Amygdala (tissue), 56 donors: ENCODE measurements around the gene CP.
"Not testable (repeated sequence)": the region's sequence is repeated elsewhere in the genome, so short reads cannot be mapped to it uniquely, and the experiment has no call there.

ENCODE experiments used
- DNase-seq, 56 donors: peaks; one replicate each; lab custom pipeline; 2025; lab: John Stamatoyannopoulos, UW

Gene CP

GRCh38 chr3:149231871-149232270, 10.2 kb upstream of the CP start:
- no peak for DNase-seq

DNA sequence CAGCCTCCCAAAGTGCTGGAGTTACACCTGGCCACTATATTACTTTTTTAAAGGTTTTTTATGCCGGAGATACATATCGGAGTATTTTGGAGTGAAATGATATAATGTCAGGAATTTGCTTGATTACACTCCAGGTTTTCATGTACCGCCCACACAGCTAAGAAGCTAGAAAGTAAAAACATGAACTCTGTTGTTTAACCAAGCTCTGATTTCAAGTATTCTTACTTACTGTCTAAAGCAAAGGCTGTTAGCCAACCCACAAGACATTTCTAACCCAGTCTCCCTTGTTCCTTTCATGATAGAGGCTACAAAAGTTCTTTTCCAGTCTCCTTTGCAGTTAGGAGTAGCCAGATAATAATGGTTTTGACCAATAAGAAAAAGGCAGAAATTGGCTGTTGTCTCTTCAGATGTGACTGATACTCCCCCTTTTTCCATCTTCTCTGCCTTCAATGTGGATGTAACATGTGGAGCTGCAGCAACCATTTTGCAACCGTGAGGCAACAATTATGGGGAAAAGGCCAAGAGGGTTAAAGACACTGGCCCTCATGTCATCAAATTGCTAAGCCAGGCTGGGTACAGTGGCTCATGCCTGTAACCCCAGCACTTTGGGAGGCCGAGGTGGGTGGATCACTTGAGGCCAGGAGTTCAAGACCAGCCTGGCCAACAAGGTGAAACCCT, 6.1 kb upstream of the CP start:
- no peak for DNase-seq

- no peak for DNase-seq
Observed at GRCh38 chr3:149226776-149227175, 5.1 kb upstream of the CP start.

DNA sequence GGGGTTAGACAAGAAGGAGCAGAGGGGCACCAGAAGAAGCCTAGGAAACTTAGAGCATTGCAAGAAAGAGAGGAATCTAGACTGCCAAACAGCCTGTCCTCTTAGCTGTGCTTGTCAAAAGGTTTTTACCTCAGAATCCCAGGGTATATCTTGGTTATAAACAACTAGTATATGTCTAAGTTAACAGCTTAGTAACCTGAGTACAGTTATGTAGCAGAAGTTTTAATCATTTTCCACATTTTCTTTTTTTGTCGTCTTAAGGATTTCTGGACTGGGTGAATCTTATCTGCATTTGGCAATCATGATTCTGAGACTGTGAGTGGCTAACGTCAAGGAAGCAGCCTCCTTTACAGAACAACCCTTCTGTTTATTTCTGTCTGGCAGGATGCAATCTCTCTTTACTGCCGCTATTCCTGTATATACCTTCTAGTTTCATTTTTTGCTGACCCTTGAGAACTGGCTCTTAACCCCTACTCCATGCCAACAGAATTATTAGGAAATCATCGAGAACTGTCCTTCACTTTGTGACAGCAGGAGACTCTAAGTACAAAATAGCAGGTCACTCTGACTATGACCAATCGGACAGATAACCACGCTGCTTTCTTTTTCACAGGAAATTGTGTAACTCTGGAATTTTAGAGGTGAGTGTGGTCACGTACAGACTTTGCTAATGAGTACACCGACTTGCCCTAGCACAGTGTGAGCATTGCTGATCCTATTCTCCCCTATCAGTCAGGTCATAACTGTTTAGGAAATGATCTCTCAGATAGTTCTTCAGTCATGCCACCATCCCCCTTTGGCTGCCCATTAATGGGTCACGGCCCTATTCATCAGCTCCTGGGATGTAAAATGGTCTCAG, 3.3 kb upstream of the CP start:
- no peak for DNase-seq

- DNase-seq = no peak
Observed at GRCh38 chr3:149223461-149223820, 1.8 kb upstream of the CP start.

GRCh38 chr3:149219380-149220121, 2.1 kb downstream of the CP start:
- not testable (repeated sequence) for DNase-seq

DNA sequence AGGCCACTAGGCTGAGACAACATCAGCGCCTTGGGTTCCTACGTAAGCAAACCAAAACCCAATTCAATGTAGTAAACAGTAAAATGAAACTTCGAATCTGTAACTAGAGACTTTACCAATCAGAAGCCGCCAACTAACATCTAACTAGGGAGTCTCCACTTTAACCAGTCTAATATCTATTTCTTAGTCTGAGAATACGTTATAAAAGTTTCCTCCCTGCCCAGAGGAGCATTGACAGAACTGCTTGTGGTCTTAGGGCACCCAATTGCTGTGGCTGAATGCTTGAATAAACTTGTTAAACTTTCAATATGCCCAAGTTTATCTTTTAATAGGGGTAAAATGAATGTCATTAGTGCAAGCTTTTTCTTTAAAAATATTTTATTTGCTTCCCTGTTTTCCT, 4.3 kb downstream of the CP start:
- no peak for DNase-seq

DNA sequence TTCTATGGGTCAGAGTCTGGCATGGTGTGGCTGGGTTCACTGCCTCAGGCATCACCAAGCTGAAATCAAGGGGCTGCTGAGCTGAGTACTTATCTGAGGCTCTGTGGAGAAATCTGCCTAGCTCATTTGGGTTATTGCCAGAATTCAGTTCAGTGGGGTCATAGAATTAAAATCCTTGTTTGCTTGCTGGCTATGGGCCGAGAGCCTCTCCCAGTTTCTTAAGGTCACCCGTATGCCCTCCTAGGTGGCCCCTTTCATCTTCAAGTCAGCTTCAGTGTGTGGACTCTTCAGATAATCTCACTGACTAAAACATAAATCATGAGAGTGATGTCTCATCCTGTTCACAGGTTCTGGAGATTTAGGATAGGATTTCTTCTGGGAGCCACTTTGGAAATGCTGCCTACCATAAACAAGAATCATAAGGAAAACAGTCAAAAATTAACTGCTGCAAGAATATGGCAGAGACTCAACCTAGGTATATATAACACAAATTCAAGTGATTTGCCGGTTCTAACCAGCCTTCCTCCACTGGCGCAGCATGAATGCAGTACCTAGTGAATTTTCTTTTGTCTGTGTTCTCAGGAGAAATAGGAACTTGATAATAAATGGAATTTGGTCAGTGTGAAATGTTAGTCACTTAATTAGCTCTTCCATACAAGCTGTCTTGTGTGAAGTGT, 5.3 kb downstream of the CP start:
- DNase-seq = no peak

- DNase-seq = no peak
Observed at GRCh38 chr3:149215515-149215914, 6.1 kb downstream of the CP start.

- DNase-seq = no peak
Observed at GRCh38 chr3:149214702-149215101, 6.9 kb downstream of the CP start.

DNA sequence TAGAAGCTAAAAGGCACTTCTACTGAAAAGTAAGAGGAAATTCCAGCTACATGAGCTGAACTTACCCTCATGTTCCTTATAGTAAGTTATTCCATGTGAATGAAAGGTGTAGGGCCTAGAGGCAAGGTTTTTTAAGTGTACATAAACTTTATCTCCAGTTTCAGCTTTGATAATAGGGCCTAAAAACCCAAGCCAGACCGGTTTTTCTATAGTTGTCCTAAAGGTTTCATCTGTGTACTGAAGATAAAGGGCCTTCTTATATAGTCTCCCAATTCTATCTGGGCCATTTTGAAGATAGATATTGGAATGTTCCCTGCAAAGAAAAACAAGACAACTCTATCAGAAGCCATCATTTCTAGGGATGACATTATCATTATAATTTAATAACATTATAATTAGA, 9.2 kb downstream of the CP start:
- no peak for DNase-seq

DNA sequence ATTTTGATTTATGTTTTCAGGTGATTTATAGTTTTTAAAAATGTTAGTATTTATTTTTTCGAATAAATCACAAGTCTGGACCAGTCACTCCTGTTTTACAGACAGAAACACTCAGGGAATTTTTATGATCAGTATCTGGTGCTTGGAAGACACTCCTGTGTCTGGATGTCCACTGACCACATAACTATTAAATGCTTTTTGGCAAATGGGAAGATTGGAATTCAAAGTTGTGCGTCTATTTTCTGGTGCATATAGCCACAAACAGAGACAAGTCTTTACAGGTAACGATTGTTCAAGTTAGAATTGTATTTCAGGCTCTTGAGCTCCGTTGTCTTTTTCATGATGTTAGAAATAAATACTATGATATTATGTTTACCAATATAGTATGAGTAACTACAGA, 12.2 kb downstream of the CP start:
- DNase-seq = no peak

DNA sequence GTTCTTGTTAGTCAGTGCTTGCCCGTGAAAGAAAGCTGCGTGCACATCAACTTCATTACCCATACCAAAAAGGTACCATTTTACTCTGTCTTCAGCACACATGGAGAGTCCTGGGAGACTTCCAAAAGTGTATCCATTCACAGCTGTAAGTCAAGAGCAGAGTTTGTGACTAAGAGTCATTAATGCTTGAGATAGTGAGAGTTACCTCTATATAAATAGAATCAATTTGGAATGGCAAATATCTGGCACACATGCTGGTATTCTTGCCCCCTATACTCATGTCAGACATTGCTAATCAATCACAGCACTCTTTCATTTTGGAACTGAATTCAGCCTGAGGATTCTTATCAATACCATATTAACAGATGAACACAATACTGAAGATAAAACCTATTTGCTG, 14.2 kb downstream of the CP start:
- DNase-seq = no peak

GRCh38 chr3:149204390-149204991, 17.1 kb downstream of the CP start:
- DNase-seq = no peak

GRCh38 chr3:149203758-149204157, 17.9 kb downstream of the CP start:
- no peak for DNase-seq

- no peak for DNase-seq
Observed at GRCh38 chr3:149199474-149199873, 22.2 kb downstream of the CP start.

GRCh38 chr3:149198611-149199010, 23.0 kb downstream of the CP start:
- DNase-seq = no peak

DNA sequence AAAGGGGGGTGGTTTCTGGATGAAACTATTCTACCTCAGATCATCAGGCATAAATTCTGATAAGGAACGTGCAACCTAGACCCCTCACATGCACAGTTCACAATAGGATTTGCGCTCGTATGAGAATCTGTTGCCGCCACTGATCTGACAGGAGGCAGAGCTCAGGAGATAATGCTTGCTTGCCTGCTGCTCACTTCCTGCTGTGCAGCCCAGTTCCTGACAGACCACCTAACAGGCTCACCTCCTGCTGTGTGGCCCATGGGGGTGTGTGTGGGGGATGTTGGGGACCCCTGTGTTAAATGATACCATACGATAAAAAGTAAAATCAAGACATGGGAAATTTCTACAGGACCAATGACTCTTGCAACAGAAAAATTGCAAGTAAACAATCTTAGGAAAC, 24.0 kb downstream of the CP start:
- no peak for DNase-seq

DNA sequence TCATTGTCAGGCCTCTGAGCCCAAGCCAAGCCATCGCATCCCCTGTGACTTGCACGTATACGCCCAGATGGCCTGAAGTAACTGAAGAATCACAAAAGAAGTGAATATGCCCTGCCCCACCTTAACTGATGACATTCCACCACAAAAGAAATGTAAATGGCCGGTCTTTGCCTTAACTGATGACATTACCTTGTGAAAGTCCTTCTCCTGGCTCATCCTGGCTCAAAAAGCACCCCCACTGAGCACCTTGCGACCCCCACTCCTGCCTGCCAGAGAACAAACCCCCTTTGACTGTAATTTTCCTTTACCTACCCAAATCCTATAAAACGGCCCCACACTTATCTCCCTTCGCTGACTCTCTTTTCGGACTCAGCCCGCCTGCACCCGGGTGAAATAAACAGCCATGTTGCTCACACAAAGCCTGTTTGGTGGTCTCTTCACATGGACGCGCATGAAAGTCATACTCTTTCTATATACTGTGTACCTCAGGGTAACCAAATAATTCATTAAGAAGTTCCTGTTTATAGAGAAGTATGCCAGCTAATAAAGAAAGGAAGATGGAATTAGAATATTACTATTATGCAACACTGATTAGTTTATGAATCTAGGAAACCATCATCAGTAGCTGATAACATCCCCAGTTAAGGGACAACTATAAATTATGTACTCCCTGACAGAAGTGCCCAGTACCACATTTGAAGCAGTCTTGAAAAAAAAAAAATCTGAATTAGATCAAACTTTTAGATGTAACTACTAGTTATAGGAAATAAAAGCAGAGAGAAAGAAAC, 24.6 kb downstream of the CP start:
- DNase-seq = not testable (repeated sequence)

DNA sequence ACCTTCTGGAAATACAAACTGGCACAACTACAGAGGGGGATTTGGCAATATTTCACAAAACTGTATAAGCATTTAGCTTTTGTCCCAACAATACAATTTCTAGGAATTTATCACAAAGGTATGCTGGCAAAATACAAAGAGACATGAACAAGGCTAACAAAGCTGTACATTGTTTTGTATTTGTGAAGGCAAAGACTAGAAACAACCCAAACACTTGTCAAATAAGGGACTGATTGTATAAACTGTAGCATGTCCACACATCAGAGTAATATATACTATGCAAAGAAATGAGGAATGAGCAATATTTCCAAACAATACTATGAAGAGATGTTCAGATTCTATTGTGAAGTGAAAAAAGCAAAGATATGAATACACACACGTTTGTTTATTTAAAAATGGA, 26.4 kb downstream of the CP start:
- no peak for DNase-seq
